ENCODE measurements around the gene KLK3.

Gene KLK3

GRCh38 chr19:50843205-50843604 is 11.5 kb upstream of the KLK3 start:
- peaks cover 25% of the 10 kb centered on the region for H3K27me3 ChIP-seq (ENCODE audit: insufficient read depth, low read length)
- H3K27ac ChIP-seq (ENCODE audit: low read depth, low read length) = no peak overlapping the region
- H3K9me3 ChIP-seq (ENCODE audit: insufficient read depth, low read depth, low read length) = no peaks in the 10 kb centered on the region
- H3K4me3 ChIP-seq (ENCODE audit: low read length) = no peak overlapping the region
- no peak overlapping the region for H3K9ac ChIP-seq (ENCODE audit: low read depth, low read length)
- H3K36me3 ChIP-seq (ENCODE audit: insufficient read depth, low read length) = no peaks in the 10 kb centered on the region
- no peaks in the 10 kb centered on the region for H3K4me1 ChIP-seq (ENCODE audit: insufficient read depth, low read length)
- 100% methylated on average over 2 of the region's 2 CpGs for WGBS

GRCh38 chr19:50843701-50844221 is 11.0 kb upstream of the KLK3 start:
- H3K9me3 ChIP-seq (ENCODE audit: insufficient read depth, low read depth, low read length) = no peaks in the 10 kb centered on the region
- H3K9ac ChIP-seq (ENCODE audit: low read depth, low read length) = no peak overlapping the region
- H3K27me3 ChIP-seq (ENCODE audit: insufficient read depth, low read length) = peaks cover 25% of the 10 kb centered on the region
- no peak overlapping the region for H3K4me3 ChIP-seq (ENCODE audit: low read length)
- H3K4me1 ChIP-seq (ENCODE audit: insufficient read depth, low read length) = no peaks in the 10 kb centered on the region
- H3K36me3 ChIP-seq (ENCODE audit: insufficient read depth, low read length) = no peaks in the 10 kb centered on the region
- no peak overlapping the region for H3K27ac ChIP-seq (ENCODE audit: low read depth, low read length)
- 66% methylated on average over 7 of the region's 7 CpGs for WGBS

- Histone ChIP-seq H3K36me3 (ENCODE audit: insufficient read depth, low read length) (no peaks in the 10 kb centered on the region), H3K27ac (ENCODE audit: low read depth, low read length) (no peak overlapping the region), H3K4me3 (ENCODE audit: low read length) (no peak overlapping the region), H3K4me1 (ENCODE audit: insufficient read depth, low read length) (no peaks in the 10 kb centered on the region), H3K27me3 (ENCODE audit: insufficient read depth, low read length) (peaks cover 25% of the 10 kb centered on the region), H3K9ac (ENCODE audit: low read depth, low read length) (no peak overlapping the region), H3K9me3 (ENCODE audit: insufficient read depth, low read depth, low read length) (no peaks in the 10 kb centered on the region)
- 35% methylated on average over 8 of the region's 8 CpGs for WGBS
Measured at GRCh38 chr19:50844296-50844935, 10.3 kb upstream of the KLK3 start.

GRCh38 chr19:50850738-50851137 is 4.0 kb upstream of the KLK3 start:
- 70% methylated on average over 3 of the region's 3 CpGs for WGBS
- Histone ChIP-seq H3K4me3 (ENCODE audit: low read length) (no peak overlapping the region), H3K27me3 (ENCODE audit: insufficient read depth, low read length) (no peaks in the 10 kb centered on the region), H3K4me1 (ENCODE audit: insufficient read depth, low read length) (no peaks in the 10 kb centered on the region), H3K36me3 (ENCODE audit: insufficient read depth, low read length) (no peaks in the 10 kb centered on the region), H3K9me3 (ENCODE audit: insufficient read depth, low read depth, low read length) (0 out of 2 replicates have a peak, but pooled peaks cover 10% of the 10 kb centered on the region), H3K9ac (ENCODE audit: low read depth, low read length) (no peak overlapping the region), H3K27ac (ENCODE audit: low read depth, low read length) (no peak overlapping the region)

- WGBS = 70% methylated on average over 4 of the region's 4 CpGs
- no peak overlapping the region for H3K4me3 ChIP-seq (ENCODE audit: low read length)
- H3K27ac ChIP-seq (ENCODE audit: low read depth, low read length) = no peak overlapping the region
- H3K4me1 ChIP-seq (ENCODE audit: insufficient read depth, low read length) = no peaks in the 10 kb centered on the region
- H3K9me3 ChIP-seq (ENCODE audit: insufficient read depth, low read depth, low read length) = 0 out of 2 replicates have a peak, but pooled peaks cover 10% of the 10 kb centered on the region
- no peak overlapping the region for H3K9ac ChIP-seq (ENCODE audit: low read depth, low read length)
- no peaks in the 10 kb centered on the region for H3K27me3 ChIP-seq (ENCODE audit: insufficient read depth, low read length)
- H3K36me3 ChIP-seq (ENCODE audit: insufficient read depth, low read length) = no peaks in the 10 kb centered on the region
Measured at GRCh38 chr19:50851620-50852019, 3.1 kb upstream of the KLK3 start.

GRCh38 chr19:50857366-50857765 is 2.7 kb downstream of the KLK3 start:
- WGBS = 84% methylated on average over 6 of the region's 6 CpGs
- H3K4me1 ChIP-seq (ENCODE audit: insufficient read depth, low read length) = no peaks in the 10 kb centered on the region
- H3K27ac ChIP-seq (ENCODE audit: low read depth, low read length) = no peak overlapping the region
- H3K36me3 ChIP-seq (ENCODE audit: insufficient read depth, low read length) = no peaks in the 10 kb centered on the region
- H3K27me3 ChIP-seq (ENCODE audit: insufficient read depth, low read length) = no peaks in the 10 kb centered on the region
- peaks cover 24% of the 10 kb centered on the region for H3K9me3 ChIP-seq (ENCODE audit: insufficient read depth, low read depth, low read length)
- H3K4me3 ChIP-seq (ENCODE audit: low read length) = no peak overlapping the region
- H3K9ac ChIP-seq (ENCODE audit: low read depth, low read length) = no peak overlapping the region

GRCh38 chr19:50858886-50859285 is 4.2 kb downstream of the KLK3 start:
- Histone ChIP-seq H3K4me3 (ENCODE audit: low read length) (no peak overlapping the region), H3K27me3 (ENCODE audit: insufficient read depth, low read length) (no peaks in the 10 kb centered on the region), H3K27ac (ENCODE audit: low read depth, low read length) (no peak overlapping the region), H3K9me3 (ENCODE audit: insufficient read depth, low read depth, low read length) (peaks cover 21% of the 10 kb centered on the region), H3K36me3 (ENCODE audit: insufficient read depth, low read length) (no peaks in the 10 kb centered on the region), H3K9ac (ENCODE audit: low read depth, low read length) (no peak overlapping the region), H3K4me1 (ENCODE audit: insufficient read depth, low read length) (no peaks in the 10 kb centered on the region)
- WGBS = 65% methylated on average over 7 of the region's 7 CpGs

- peaks cover 23% of the 10 kb centered on the region for H3K9me3 ChIP-seq (ENCODE audit: insufficient read depth, low read depth, low read length)
- no peak overlapping the region for H3K9ac ChIP-seq (ENCODE audit: low read depth, low read length)
- no peaks in the 10 kb centered on the region for H3K27me3 ChIP-seq (ENCODE audit: insufficient read depth, low read length)
- 78% methylated on average over 4 of the region's 4 CpGs for whole genome bisulfite sequencing
- no peaks in the 10 kb centered on the region for H3K36me3 ChIP-seq (ENCODE audit: insufficient read depth, low read length)
- H3K4me3 ChIP-seq (ENCODE audit: low read length) = no peak overlapping the region
- no peaks in the 10 kb centered on the region for H3K4me1 ChIP-seq (ENCODE audit: insufficient read depth, low read length)
- no peak overlapping the region for H3K27ac ChIP-seq (ENCODE audit: low read depth, low read length)
Measured at GRCh38 chr19:50859849-50860248, 5.1 kb downstream of the KLK3 start.

GRCh38 chr19:50861010-50861409 is 6.3 kb downstream of the KLK3 start:
- Histone ChIP-seq H3K4me1 (ENCODE audit: insufficient read depth, low read length) (no peaks in the 10 kb centered on the region), H3K27ac (ENCODE audit: low read depth, low read length) (no peak overlapping the region), H3K4me3 (ENCODE audit: low read length) (no peak overlapping the region), H3K9ac (ENCODE audit: low read depth, low read length) (no peak overlapping the region), H3K9me3 (ENCODE audit: insufficient read depth, low read depth, low read length) (peaks cover 23% of the 10 kb centered on the region), H3K36me3 (ENCODE audit: insufficient read depth, low read length) (no peaks in the 10 kb centered on the region), H3K27me3 (ENCODE audit: insufficient read depth, low read length) (no peaks in the 10 kb centered on the region)
- 72% methylated on average over 5 of the region's 5 CpGs for WGBS

GRCh38 chr19:50861496-50862286 is 7.0 kb downstream of the KLK3 start:
- no peak overlapping the region for H3K27ac ChIP-seq (ENCODE audit: low read depth, low read length)
- no peaks in the 10 kb centered on the region for H3K4me1 ChIP-seq (ENCODE audit: insufficient read depth, low read length)
- no peak overlapping the region for H3K9ac ChIP-seq (ENCODE audit: low read depth, low read length)
- peaks cover 28% of the 10 kb centered on the region for H3K9me3 ChIP-seq (ENCODE audit: insufficient read depth, low read depth, low read length)
- no peaks in the 10 kb centered on the region for H3K27me3 ChIP-seq (ENCODE audit: insufficient read depth, low read length)
- H3K4me3 ChIP-seq (ENCODE audit: low read length) = no peak overlapping the region
- 83% methylated on average over 6 of the region's 7 CpGs for WGBS
- H3K36me3 ChIP-seq (ENCODE audit: insufficient read depth, low read length) = no peaks in the 10 kb centered on the region

GRCh38 chr19:50869479-50869878 is 14.8 kb downstream of the KLK3 start:
- Histone ChIP-seq H3K9me3 (ENCODE audit: insufficient read depth, low read depth, low read length) (0 out of 2 replicates have a peak, but pooled peaks cover 9% of the 10 kb centered on the region), H3K9ac (ENCODE audit: low read depth, low read length) (no peak overlapping the region), H3K4me3 (ENCODE audit: low read length) (no peak overlapping the region), H3K36me3 (ENCODE audit: insufficient read depth, low read length) (no peaks in the 10 kb centered on the region), H3K4me1 (ENCODE audit: insufficient read depth, low read length) (no peaks in the 10 kb centered on the region), H3K27ac (ENCODE audit: low read depth, low read length) (no peak overlapping the region), H3K27me3 (ENCODE audit: insufficient read depth, low read length) (peaks cover 2% of the 10 kb centered on the region; the same call in 1 of the 2 replicates)
- whole genome bisulfite sequencing = 92% methylated on average over 4 of the region's 4 CpGs
